Lower lobe of right lung (tissue), 2 donors: Measurements from ENCODE around the gene SPATA6. TPM values are rescaled to one million over a fixed set of nuclear protein-coding genes. Genes with fewer than 3 reads are reported as not detected.

Source experiments
- ATAC-seq, 2 donors: fragments of 200-7000 bp; cut with Tn5 transposase; one replicate each; pipeline ENCODE4 v1.9.1; 2020 to 2022; ENCODE audit warnings: mild to moderate bottlenecking in 2 of 2, moderate library complexity in 2 of 2
- DNase-seq: peaks from one replicate; pipeline ENCODE4 v3.0.0-alpha.2; 2020
- H3K27ac ChIP-seq: fragments of 200-600 bp; one replicate; pipeline ENCODE4 v1.8.0; 2022
- H3K27me3 ChIP-seq: fragments of 200-600 bp; one replicate; pipeline ENCODE4 v1.8.0; 2022; ENCODE audit warnings: low read depth
- H3K36me3 ChIP-seq: fragments of 200-600 bp; one replicate; pipeline ENCODE4 v1.8.0; 2022; ENCODE audit warnings: mild to moderate bottlenecking
- H3K4me1 ChIP-seq: fragments of 200-600 bp; one replicate; pipeline ENCODE4 v1.8.0; 2022
- H3K4me3 ChIP-seq: fragments of 200-600 bp; one replicate; pipeline ENCODE4 v1.8.0; 2022; ENCODE audit warnings: mild to moderate bottlenecking
- H3K9me3 ChIP-seq: fragments of 200-600 bp; one replicate; pipeline ENCODE4 v1.8.0; 2022
- CTCF ChIP-seq: fragments of 200-600 bp; IDR thresholded peaks from one replicate; pipeline ENCODE4 v1.8.0; 2022; ENCODE audit warnings: antibody characterized with exemption, mild to moderate bottlenecking
- intact Hi-C: fragments of 100-400 bp; cut with DNase I; formaldehyde crosslinking; loops from one replicate; pipeline ENCODE4 v1.11.0; 2022
- total RNA-seq: library from RNA; stranded (reverse); fragmentation: NEBNext Ultra II Directional; extraction: Animal tissue kit (Norgen Biotek cat#: 25700); gene quantifications from one replicate; pipeline ENCODE4 v1.2.1, GENCODE V29; 2021
- donor health status: DM: no; HTN: yes; CAD: no; lungs with severe emphysema.

The SPATA6 gene
- total RNA-seq, 1 donor from 2014 or later = 32.4 TPM

DNA sequence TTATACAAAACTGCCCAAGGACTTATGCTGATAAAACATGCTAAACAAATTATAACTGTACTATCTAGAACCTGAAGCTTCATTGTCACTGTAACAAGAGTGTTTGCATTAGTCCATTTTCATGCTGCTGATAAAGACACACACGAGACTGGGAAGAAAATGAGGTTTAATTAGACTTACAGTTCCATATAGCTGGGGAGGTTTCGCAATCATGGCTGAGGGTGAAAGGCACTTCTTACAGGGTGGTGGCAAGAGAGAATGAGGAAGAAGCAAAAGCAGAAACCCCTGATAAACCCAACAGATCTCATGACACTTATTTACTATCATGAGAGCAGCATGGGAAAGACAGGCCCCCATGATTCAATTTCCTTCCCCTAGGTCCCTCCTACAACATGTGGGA lies 100.4 kb downstream of the SPATA6 start:
- ATAC-seq = no peak
- Histone ChIP-seq H3K27me3 (no peaks in the 10 kb centered on the region), H3K27ac (no peak overlapping the region), H3K36me3 (no peaks in the 10 kb centered on the region), H3K9me3 (peaks cover 17% of the 10 kb centered on the region), H3K4me1 (no peaks in the 10 kb centered on the region), H3K4me3 (no peak overlapping the region)
- no peak for DNase-seq
- TF ChIP-seq CTCF = no peak
- intact Hi-C loops = no loop called here

- Histone ChIP-seq H3K36me3 (no peaks in the 10 kb centered on the region), H3K27ac (no peak overlapping the region), H3K4me1 (no peaks in the 10 kb centered on the region), H3K4me3 (no peak overlapping the region), H3K9me3 (no peaks in the 10 kb centered on the region), H3K27me3 (no peaks in the 10 kb centered on the region)
- ATAC-seq (no peak), DNase-seq (no peak)
- intact Hi-C loops = no loop called here
- no peak for TF ChIP-seq CTCF
Observed at GRCh38 chr1:48362901-48363300, 109.1 kb downstream of the SPATA6 start.

DNA sequence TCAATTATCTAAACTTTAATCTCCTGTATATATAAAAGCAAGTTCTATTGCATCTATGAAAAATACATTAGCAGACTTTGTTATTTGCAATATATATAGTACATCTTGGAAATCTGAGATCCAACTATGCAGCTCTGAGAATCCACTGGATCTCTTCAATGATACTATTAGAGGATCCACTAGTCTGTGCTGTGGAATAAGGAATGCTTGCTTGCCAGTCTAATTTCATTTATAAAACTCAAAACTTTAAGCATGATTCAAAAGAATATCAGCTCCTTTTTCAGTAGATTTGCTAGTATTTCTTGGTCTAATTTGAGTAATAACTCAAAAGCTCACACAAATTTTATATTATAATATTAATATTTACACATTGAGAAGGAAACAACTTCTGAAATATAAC lies 115.1 kb downstream of the SPATA6 start:
- intact Hi-C loops = no loop called here

GRCh38 chr1:48344373-48344772 lies 127.6 kb downstream of the SPATA6 start:
- Histone ChIP-seq H3K27ac (no peak overlapping the region), H3K4me3 (no peak overlapping the region), H3K36me3 (no peaks in the 10 kb centered on the region), H3K27me3 (no peaks in the 10 kb centered on the region), H3K4me1 (no peaks in the 10 kb centered on the region), H3K9me3 (peaks cover 19% of the 10 kb centered on the region)
- TF ChIP-seq CTCF = no peak
- DNase-seq = no peak
- intact Hi-C loops = no loop called here
- ATAC-seq = no peak

More for the DNA sequence above, 115.1 kb downstream of the SPATA6 start:
- TF ChIP-seq CTCF = no peak
- Histone ChIP-seq H3K27ac (no peak overlapping the region), H3K36me3 (no peaks in the 10 kb centered on the region), H3K9me3 (no peaks in the 10 kb centered on the region), H3K4me1 (no peaks in the 10 kb centered on the region), H3K4me3 (no peak overlapping the region), H3K27me3 (no peaks in the 10 kb centered on the region)
- no peak for ATAC-seq
- no peak for DNase-seq

DNA sequence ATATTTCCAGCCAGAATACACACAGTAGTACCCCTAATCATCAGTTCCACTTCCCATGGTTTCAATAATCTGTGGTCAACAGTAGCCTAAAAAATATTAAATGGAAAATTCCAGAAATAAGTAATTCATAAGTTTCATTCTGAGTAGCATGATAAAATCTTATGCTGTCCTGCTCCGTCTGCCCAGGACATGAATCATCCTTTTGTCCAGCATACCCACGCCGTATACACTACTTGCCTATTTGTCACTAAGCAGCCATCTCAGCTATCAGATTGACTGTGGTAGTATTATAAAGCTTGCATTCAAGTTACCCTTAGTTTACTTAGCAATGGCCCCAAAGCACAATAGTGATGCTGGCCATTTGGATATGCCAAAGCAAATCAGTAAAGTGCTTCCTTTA lies 130.8 kb downstream of the SPATA6 start:
- no peaks in the 10 kb centered on the region for H3K4me1 ChIP-seq
- intact Hi-C loops = no loop called here
- H3K27me3 ChIP-seq = no peaks in the 10 kb centered on the region
- H3K36me3 ChIP-seq = no peaks in the 10 kb centered on the region
- ATAC-seq = no peak
- no peak for TF ChIP-seq CTCF
- no peak overlapping the region for H3K4me3 ChIP-seq
- DNase-seq = no peak
- peaks cover 16% of the 10 kb centered on the region for H3K9me3 ChIP-seq
- no peak overlapping the region for H3K27ac ChIP-seq

- Histone ChIP-seq H3K27me3 (no peaks in the 10 kb centered on the region), H3K27ac (no peak overlapping the region), H3K9me3 (peaks cover 3% of the 10 kb centered on the region), H3K4me3 (no peak overlapping the region), H3K4me1 (no peaks in the 10 kb centered on the region), H3K36me3 (no peaks in the 10 kb centered on the region)
- ATAC-seq = no peak
- no peak for DNase-seq
- intact Hi-C loops = no loop called here
- TF ChIP-seq CTCF = no peak
Observed at GRCh38 chr1:48338257-48338656, 133.7 kb downstream of the SPATA6 start.
